K562 (cell line): Measurements from ENCODE around the gene SLC45A3. TPM values are rescaled to one million over a fixed set of nuclear protein-coding genes. Genes with fewer than 3 reads are reported as not detected.

ENCODE experiments used
- AFF1 ChIP-seq, 2 experiments: fragments of 450-650 bp; IDR thresholded peaks; 2 replicates each; pipeline ENCODE4 v1.6.1; 2018; ENCODE audit warnings: mild to moderate bottlenecking in 2 of 2, low read depth in 1 of 2; ENCODE audit not compliant: partially characterized antibody in 2 of 2
- EWSR1 ChIP-seq: fragments of 450-650 bp; IDR thresholded peaks from 2 replicates; pipeline ENCODE4 v1.6.1; 2018; ENCODE audit warnings: borderline replicate concordance, mild to moderate bottlenecking, low read depth, moderate library complexity; ENCODE audit not compliant: partially characterized antibody
- FOXA3 ChIP-seq, 2 experiments: fragments of 450-650 bp in 1 of 2; sonication (generic) in 1 of 2; formaldehyde crosslinking; IDR thresholded peaks in 1 of 2; conservative IDR thresholded peaks in 1 of 2; 2 replicates each; pipeline versions ENCODE4 v1.4.0 to v1.8.0; 2020 to 2022; ENCODE audit warnings: mild to moderate bottlenecking in 2 of 2, missing genetic modification reagents in 1 of 2
- HES1 ChIP-seq: fragments of 450-650 bp; IDR thresholded peaks from 2 replicates; pipeline ENCODE4 v1.6.1; 2016; ENCODE audit warnings: low read depth, mild to moderate bottlenecking, moderate library complexity
- KAT7 ChIP-seq: sonication (generic); formaldehyde crosslinking; IDR thresholded peaks from 2 replicates; pipeline ENCODE4 v1.8.0; 2022; ENCODE audit warnings: missing genetic modification reagents, mild to moderate bottlenecking, borderline replicate concordance
- MTA2 ChIP-seq: fragments of 450-650 bp; IDR thresholded peaks from 2 replicates; pipeline ENCODE4 v1.6.1; 2016; ENCODE audit warnings: low read depth
- MTA3 ChIP-seq: fragments of 450-650 bp; formaldehyde crosslinking; IDR thresholded peaks from 2 replicates; pipeline ENCODE4 v1.6.1; 2017; ENCODE audit warnings: mild to moderate bottlenecking, borderline replicate concordance
- SRSF9 ChIP-seq: fragments of 200-400 bp; formaldehyde crosslinking; IDR thresholded peaks from 2 replicates; pipeline ENCODE4 v1.6.1; 2017; ENCODE audit warnings: low read depth, low read length, borderline replicate concordance
- TAL1 ChIP-seq: fragments of 450-650 bp; IDR thresholded peaks from 2 replicates; pipeline ENCODE4 v1.6.1; 2016; ENCODE audit warnings: mild to moderate bottlenecking
- TCF15 ChIP-seq: fragments of 250-450 bp; sonication (Bioruptor Pico); IDR thresholded peaks from 2 replicates; pipeline ENCODE4 v1.8.0; 2022; ENCODE audit warnings: moderate library complexity, mild to moderate bottlenecking, inconsistent platforms
- ZNF3 ChIP-seq: fragments of 250-450 bp; sonication (Bioruptor Pico); IDR thresholded peaks from 2 replicates; pipeline ENCODE4 v1.5.0; 2021; ENCODE audit warnings: mild to moderate bottlenecking, moderate library complexity
- polyA plus RNA-seq, 8 experiments: library from polyadenylated mRNA; depleted of rRNA in 4 of 8; stranded (reverse) in 5 of 8; unstranded in 3 of 8; fragments of >200 nt; fragmentation: Nextera tagmentation in 2 of 8; fragmentation: Illumina TruSeq in 1 of 8; extraction: Ambion mirVana in 2 of 8; extraction: Trizol in 1 of 8; gene quantifications; 2 replicates each; pipeline versions ENCODE4 v1.2.1 to v1.2.3, GENCODE V29; 2011 to 2014; ENCODE audit warnings: inconsistent platforms in 1 of 8, missing spikeins in 1 of 8
- total RNA-seq, 7 experiments: library from RNA; depleted of rRNA in 6 of 7; stranded (reverse); fragments of >200 nt in 6 of 7; fragmentation: Illumina TruSeq in 2 of 7; extraction: Trizol in 2 of 7; gene quantifications; 2 replicates each; pipeline versions ENCODE4 v1.2.1 to v1.2.3, GENCODE V29; 2011 to 2021; ENCODE audit warnings: low replicate concordance in 1 of 7
- TF ChIP-seq, protein P1 (sequence below): sonication (generic); formaldehyde crosslinking; IDR thresholded peaks from 2 replicates; pipeline ENCODE4 v1.8.0; 2023; ENCODE audit warnings: missing genetic modification reagents, mild to moderate bottlenecking, borderline replicate concordance
- TF ChIP-seq, protein P2 (sequence below), 2 experiments: fragments of 450-650 bp in 1 of 2; sonication (generic) in 1 of 2; formaldehyde crosslinking in 1 of 2; IDR thresholded peaks in 1 of 2; conservative IDR thresholded peaks in 1 of 2; 2 replicates each; pipeline versions ENCODE4 v1.6.1 to v1.8.1; 2016 to 2023; ENCODE audit warnings: mild to moderate bottlenecking in 2 of 2, moderate library complexity in 2 of 2, inconsistent platforms in 1 of 2, missing genetic modification reagents in 1 of 2

SLC45A3 gene
- total and polyA plus RNA-seq, 9 of the 15 experiments (the other 6 are each of a cell fraction or from before 2014, with no cell fraction given) = 0.06 to 3.3 (median 1.3) TPM

DNA sequence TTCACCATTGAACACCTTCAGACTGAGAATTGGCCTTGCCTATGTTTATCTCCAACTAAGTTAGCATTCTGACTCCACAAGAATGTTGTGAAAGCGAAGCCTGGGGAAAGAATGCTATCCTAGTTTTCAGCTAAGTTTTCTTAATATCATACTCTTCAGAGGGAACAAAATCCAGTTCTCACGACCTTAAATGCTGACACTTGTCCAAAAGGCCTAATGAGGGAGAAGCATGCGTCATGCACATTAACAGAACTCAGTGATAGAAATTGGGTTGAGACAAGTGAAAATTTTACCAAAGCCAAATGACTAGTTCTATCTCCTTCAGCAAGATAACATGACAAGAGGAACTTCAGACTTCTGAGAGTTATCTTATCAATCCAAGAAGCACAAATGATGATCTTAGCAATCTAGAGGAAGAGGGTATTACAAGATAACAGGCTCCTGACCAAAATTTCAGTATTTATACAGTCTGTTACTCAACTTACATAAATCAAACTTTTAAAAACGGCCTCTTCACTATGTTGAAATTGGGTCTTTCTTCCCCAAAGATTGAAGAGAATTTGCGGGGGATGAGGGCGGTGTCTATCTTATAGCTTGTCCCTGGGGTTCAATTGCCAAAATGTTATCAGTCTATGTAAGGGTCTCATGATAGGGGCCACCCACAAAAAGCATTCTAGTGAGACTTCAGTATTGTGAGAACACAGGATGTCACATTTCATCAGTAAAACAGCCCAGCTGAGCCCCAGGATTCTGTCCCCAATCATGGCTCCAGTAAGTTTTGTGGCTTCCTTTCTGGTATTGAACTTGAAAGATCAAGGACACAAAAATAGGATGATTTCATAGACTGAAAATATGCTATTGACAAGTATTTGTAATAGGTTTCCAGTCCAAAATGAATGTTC, 26.5 kb upstream of the SLC45A3 start (continued):
- TF ChIP-seq, protein P1, sequence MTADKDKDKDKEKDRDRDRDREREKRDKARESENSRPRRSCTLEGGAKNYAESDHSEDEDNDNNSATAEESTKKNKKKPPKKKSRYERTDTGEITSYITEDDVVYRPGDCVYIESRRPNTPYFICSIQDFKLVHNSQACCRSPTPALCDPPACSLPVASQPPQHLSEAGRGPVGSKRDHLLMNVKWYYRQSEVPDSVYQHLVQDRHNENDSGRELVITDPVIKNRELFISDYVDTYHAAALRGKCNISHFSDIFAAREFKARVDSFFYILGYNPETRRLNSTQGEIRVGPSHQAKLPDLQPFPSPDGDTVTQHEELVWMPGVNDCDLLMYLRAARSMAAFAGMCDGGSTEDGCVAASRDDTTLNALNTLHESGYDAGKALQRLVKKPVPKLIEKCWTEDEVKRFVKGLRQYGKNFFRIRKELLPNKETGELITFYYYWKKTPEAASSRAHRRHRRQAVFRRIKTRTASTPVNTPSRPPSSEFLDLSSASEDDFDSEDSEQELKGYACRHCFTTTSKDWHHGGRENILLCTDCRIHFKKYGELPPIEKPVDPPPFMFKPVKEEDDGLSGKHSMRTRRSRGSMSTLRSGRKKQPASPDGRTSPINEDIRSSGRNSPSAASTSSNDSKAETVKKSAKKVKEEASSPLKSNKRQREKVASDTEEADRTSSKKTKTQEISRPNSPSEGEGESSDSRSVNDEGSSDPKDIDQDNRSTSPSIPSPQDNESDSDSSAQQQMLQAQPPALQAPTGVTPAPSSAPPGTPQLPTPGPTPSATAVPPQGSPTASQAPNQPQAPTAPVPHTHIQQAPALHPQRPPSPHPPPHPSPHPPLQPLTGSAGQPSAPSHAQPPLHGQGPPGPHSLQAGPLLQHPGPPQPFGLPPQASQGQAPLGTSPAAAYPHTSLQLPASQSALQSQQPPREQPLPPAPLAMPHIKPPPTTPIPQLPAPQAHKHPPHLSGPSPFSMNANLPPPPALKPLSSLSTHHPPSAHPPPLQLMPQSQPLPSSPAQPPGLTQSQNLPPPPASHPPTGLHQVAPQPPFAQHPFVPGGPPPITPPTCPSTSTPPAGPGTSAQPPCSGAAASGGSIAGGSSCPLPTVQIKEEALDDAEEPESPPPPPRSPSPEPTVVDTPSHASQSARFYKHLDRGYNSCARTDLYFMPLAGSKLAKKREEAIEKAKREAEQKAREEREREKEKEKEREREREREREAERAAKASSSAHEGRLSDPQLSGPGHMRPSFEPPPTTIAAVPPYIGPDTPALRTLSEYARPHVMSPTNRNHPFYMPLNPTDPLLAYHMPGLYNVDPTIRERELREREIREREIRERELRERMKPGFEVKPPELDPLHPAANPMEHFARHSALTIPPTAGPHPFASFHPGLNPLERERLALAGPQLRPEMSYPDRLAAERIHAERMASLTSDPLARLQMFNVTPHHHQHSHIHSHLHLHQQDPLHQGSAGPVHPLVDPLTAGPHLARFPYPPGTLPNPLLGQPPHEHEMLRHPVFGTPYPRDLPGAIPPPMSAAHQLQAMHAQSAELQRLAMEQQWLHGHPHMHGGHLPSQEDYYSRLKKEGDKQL = no peak
- TF ChIP-seq SRSF9 (no peak), FOXA3 (CRISPR knock-in tag; conservative IDR thresholded peaks at IDR 0.05 in 1 of 2, IDR thresholded peaks at IDR 0.05 in 1 of 2) (0 out of 4 replicates have a peak, but pooled peaks of 1 of the 2 experiments have one; percentile 15), TAL1 (peak; percentile 71), MTA2 (0 out of 2 replicates have a peak, but pooled peaks have one; percentile 37), HES1 (peak; percentile 77), TCF15 (CRISPR knock-in tag) (no peak), KAT7 (no peak), MTA3 (no peak), AFF1 (IDR thresholded peaks at IDR 0.05; ENCODE audit: low read depth in 1 of 2, partially characterized antibody in 2 of 2) (peak in 1 of 2 experiments; percentile 42), ZNF3 (CRISPR knock-in tag) (no peak), EWSR1 (no peak)
- TF ChIP-seq, protein P2, sequence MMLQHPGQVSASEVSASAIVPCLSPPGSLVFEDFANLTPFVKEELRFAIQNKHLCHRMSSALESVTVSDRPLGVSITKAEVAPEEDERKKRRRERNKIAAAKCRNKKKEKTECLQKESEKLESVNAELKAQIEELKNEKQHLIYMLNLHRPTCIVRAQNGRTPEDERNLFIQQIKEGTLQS (IDR thresholded peaks at IDR 0.05) = peak; percentile 58; the same call in 1 of the 2 replicates
- TF ChIP-seq, protein P2 (CRISPR knock-in tag; conservative IDR thresholded peaks at IDR 0.05) = no peak
